T-helper 1 cell treated with Interleukin-12 subunit alpha and Interleukin-12 subunit beta and Interleukin-4 antibody, amounts not matched to agents 30 μg/mL and 1 μg/mL, for 36 hours (primary cell): Measurements from ENCODE around the gene VIM.
"Not testable (repeated sequence)": the region's sequence is repeated elsewhere in the genome, so short reads cannot be mapped to it uniquely, and the experiment has no call there.

Experiments
- H3K27ac Mint-ChIP-seq: one replicate; pipeline ENCODE4 v1.8.0; 2021; ENCODE audit warnings: mild to moderate bottlenecking, mixed read lengths
- H3K27me3 Mint-ChIP-seq: one replicate; pipeline ENCODE4 v1.8.0; 2021; ENCODE audit warnings: low read depth, mixed read lengths
- H3K36me3 Mint-ChIP-seq: one replicate; pipeline ENCODE4 v1.8.0; 2021; ENCODE audit warnings: low read depth, mixed read lengths
- H3K4me1 Mint-ChIP-seq: one replicate; pipeline ENCODE4 v1.8.0; 2021; ENCODE audit warnings: low read depth, mixed read lengths
- H3K4me3 Mint-ChIP-seq: one replicate; pipeline ENCODE4 v1.8.0; 2021; ENCODE audit warnings: mild to moderate bottlenecking, moderate library complexity, mixed read lengths
- H3K9me3 Mint-ChIP-seq: one replicate; pipeline ENCODE4 v1.8.0; 2021; ENCODE audit warnings: mixed read lengths

Gene VIM

GRCh38 chr10:17247210-17247609 lies 19.2 kb downstream of the VIM start:
- Mint-ChIP-seq H3K27me3 (peaks cover 6% of the 10 kb centered on the region), H3K4me1 (no peaks in the 10 kb centered on the region), H3K36me3 (peaks cover 9% of the 10 kb centered on the region), H3K4me3 (no peak overlapping the region), H3K27ac (no peak overlapping the region), H3K9me3 (peaks cover 5% of the 10 kb centered on the region)

GRCh38 chr10:17248964-17249363 lies 20.9 kb downstream of the VIM start:
- peaks cover 6% of the 10 kb centered on the region for H3K27me3 Mint-ChIP-seq
- no peaks in the 10 kb centered on the region for H3K4me1 Mint-ChIP-seq
- no peak overlapping the region for H3K27ac Mint-ChIP-seq
- no peak overlapping the region for H3K4me3 Mint-ChIP-seq
- peaks cover 9% of the 10 kb centered on the region for H3K36me3 Mint-ChIP-seq
- H3K9me3 Mint-ChIP-seq: peaks cover 5% of the 10 kb centered on the region

- peaks cover 9% of the 10 kb centered on the region for H3K36me3 Mint-ChIP-seq
- peaks cover 6% of the 10 kb centered on the region for H3K27me3 Mint-ChIP-seq
- no peaks in the 10 kb centered on the region for H3K4me1 Mint-ChIP-seq
- H3K9me3 Mint-ChIP-seq: peaks cover 5% of the 10 kb centered on the region
- no peak overlapping the region for H3K4me3 Mint-ChIP-seq
- H3K27ac Mint-ChIP-seq: no peak overlapping the region
Observed at GRCh38 chr10:17249820-17250219, 21.8 kb downstream of the VIM start.

GRCh38 chr10:17250736-17251135 lies 22.7 kb downstream of the VIM start:
- Mint-ChIP-seq H3K27ac (no peak overlapping the region), H3K9me3 (peaks cover 5% of the 10 kb centered on the region), H3K4me1 (no peaks in the 10 kb centered on the region), H3K4me3 (no peak overlapping the region), H3K36me3 (peaks cover 9% of the 10 kb centered on the region), H3K27me3 (peaks cover 6% of the 10 kb centered on the region)

GRCh38 chr10:17254543-17255050 lies 26.6 kb downstream of the VIM start:
- not testable (repeated sequence) for H3K4me1 Mint-ChIP-seq, H3K27me3 Mint-ChIP-seq, H3K27ac Mint-ChIP-seq, H3K9me3 Mint-ChIP-seq, H3K4me3 Mint-ChIP-seq, H3K36me3 Mint-ChIP-seq

GRCh38 chr10:17255512-17255911 lies 27.5 kb downstream of the VIM start:
- H3K4me1 Mint-ChIP-seq: peaks cover 4% of the 10 kb centered on the region

GRCh38 chr10:17256051-17256450 lies 28.0 kb downstream of the VIM start:
- Mint-ChIP-seq H3K27ac (no peak overlapping the region), H3K9me3 (no peaks in the 10 kb centered on the region), H3K4me1 (peaks cover 4% of the 10 kb centered on the region), H3K27me3 (no peaks in the 10 kb centered on the region), H3K4me3 (no peak overlapping the region), H3K36me3 (no peaks in the 10 kb centered on the region)

More at GRCh38 chr10:17255512-17255911, 27.5 kb downstream of the VIM start:
- Mint-ChIP-seq H3K4me3 (no peak overlapping the region), H3K27ac (no peak overlapping the region), H3K36me3 (no peaks in the 10 kb centered on the region), H3K27me3 (no peaks in the 10 kb centered on the region), H3K9me3 (no peaks in the 10 kb centered on the region)

- H3K4me1 Mint-ChIP-seq: peaks cover 4% of the 10 kb centered on the region
- H3K4me3 Mint-ChIP-seq: no peak overlapping the region
- H3K27me3 Mint-ChIP-seq: no peaks in the 10 kb centered on the region
- H3K27ac Mint-ChIP-seq: no peak overlapping the region
- no peaks in the 10 kb centered on the region for H3K36me3 Mint-ChIP-seq
- H3K9me3 Mint-ChIP-seq: peaks cover 2% of the 10 kb centered on the region
Observed at GRCh38 chr10:17256627-17257026, 28.6 kb downstream of the VIM start.

- Mint-ChIP-seq H3K4me1 (peaks cover 4% of the 10 kb centered on the region), H3K27ac (no peak overlapping the region), H3K4me3 (no peak overlapping the region), H3K36me3 (no peaks in the 10 kb centered on the region), H3K9me3 (peaks cover 10% of the 10 kb centered on the region), H3K27me3 (no peaks in the 10 kb centered on the region)
Observed at GRCh38 chr10:17257466-17258321, 29.7 kb downstream of the VIM start.

GRCh38 chr10:17262502-17262901 lies 34.5 kb downstream of the VIM start:
- no peak overlapping the region for H3K4me3 Mint-ChIP-seq
- no peaks in the 10 kb centered on the region for H3K27me3 Mint-ChIP-seq
- H3K9me3 Mint-ChIP-seq: peaks cover 37% of the 10 kb centered on the region
- H3K4me1 Mint-ChIP-seq: peaks cover 2% of the 10 kb centered on the region
- H3K27ac Mint-ChIP-seq: no peak overlapping the region
- peaks cover 7% of the 10 kb centered on the region for H3K36me3 Mint-ChIP-seq

GRCh38 chr10:17263580-17263979 lies 35.5 kb downstream of the VIM start:
- no peaks in the 10 kb centered on the region for H3K4me1 Mint-ChIP-seq
- no peak overlapping the region for H3K4me3 Mint-ChIP-seq
- H3K36me3 Mint-ChIP-seq: peaks cover 7% of the 10 kb centered on the region
- peaks cover 37% of the 10 kb centered on the region for H3K9me3 Mint-ChIP-seq
- no peak overlapping the region for H3K27ac Mint-ChIP-seq
- no peaks in the 10 kb centered on the region for H3K27me3 Mint-ChIP-seq

GRCh38 chr10:17265468-17265867 lies 37.4 kb downstream of the VIM start:
- Mint-ChIP-seq H3K4me1 (no peaks in the 10 kb centered on the region), H3K36me3 (peaks cover 7% of the 10 kb centered on the region), H3K4me3 (no peak overlapping the region), H3K27me3 (no peaks in the 10 kb centered on the region), H3K27ac (no peak overlapping the region), H3K9me3 (peaks cover 37% of the 10 kb centered on the region)

GRCh38 chr10:17266549-17266948 lies 38.5 kb downstream of the VIM start:
- not testable (repeated sequence) for H3K4me3 Mint-ChIP-seq, H3K27me3 Mint-ChIP-seq, H3K4me1 Mint-ChIP-seq, H3K27ac Mint-ChIP-seq, H3K36me3 Mint-ChIP-seq
- peaks cover 36% of the 10 kb centered on the region for H3K9me3 Mint-ChIP-seq

- Mint-ChIP-seq H3K9me3 (no peaks in the 10 kb centered on the region), H3K36me3 (no peaks in the 10 kb centered on the region), H3K4me3 (no peak overlapping the region), H3K27me3 (no peaks in the 10 kb centered on the region), H3K27ac (no peak overlapping the region), H3K4me1 (peaks cover 2% of the 10 kb centered on the region)
Observed at GRCh38 chr10:17272648-17273047, 44.6 kb downstream of the VIM start.

- peaks cover 2% of the 10 kb centered on the region for H3K4me1 Mint-ChIP-seq
- H3K9me3 Mint-ChIP-seq: no peaks in the 10 kb centered on the region
- H3K4me3 Mint-ChIP-seq: no peak overlapping the region
- H3K36me3 Mint-ChIP-seq: no peaks in the 10 kb centered on the region
- H3K27me3 Mint-ChIP-seq: no peaks in the 10 kb centered on the region
- no peak overlapping the region for H3K27ac Mint-ChIP-seq
Observed at GRCh38 chr10:17273403-17273802, 45.4 kb downstream of the VIM start.
